Measurements from ENCODE around the gene RTN4R.

RTN4R gene

DNA sequence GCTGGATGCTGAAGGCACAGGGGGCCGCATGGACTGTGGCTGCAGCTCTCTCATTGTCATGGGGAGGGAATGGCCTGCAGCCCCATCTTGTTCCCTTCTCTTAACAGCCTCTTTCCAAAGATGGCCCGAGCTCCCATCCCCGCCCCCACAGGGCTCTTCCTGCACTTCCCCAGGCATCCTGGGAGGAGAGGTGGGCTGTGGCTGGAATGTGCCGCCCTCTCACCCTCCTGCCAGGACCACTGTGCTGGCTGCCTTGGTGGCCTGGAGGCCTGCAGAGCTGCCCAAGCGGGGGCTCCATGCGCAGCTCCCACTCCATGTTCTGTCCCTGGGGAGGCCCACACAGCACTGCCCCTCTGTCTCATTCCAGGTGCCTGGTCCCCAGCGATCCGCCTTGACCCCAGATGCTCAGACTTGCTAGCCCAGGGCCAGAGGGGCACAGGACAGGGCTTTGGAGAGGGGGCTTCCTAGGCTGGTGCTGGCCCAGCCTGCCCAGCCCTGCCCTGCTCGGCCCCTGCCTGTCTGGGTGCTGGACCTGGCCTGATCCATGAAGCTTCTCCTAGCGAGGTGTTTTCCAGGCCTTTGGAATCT is 56.6 kb downstream of the RTN4R start:
- Histone ChIP-seq H3K4me3 (ENCODE audit: low read depth, low read length) (no peak overlapping the region), H3K9me3 (ENCODE audit: control insufficient read depth, insufficient read depth, low read depth, low read length) (no peaks in the 10 kb centered on the region), H3K27ac (ENCODE audit: extremely low read depth, low read depth, low read length) (peak overlapping the region; percentile 71; the same call in 1 of the 2 replicates), H3K36me3 (ENCODE audit: control insufficient read depth in 2 of 2, insufficient read depth in 1 of 2, low read length in 2 of 2) (no peaks in the 10 kb centered on the region), H3K4me1 (ENCODE audit: control insufficient read depth, insufficient read depth, low read length) (peaks cover 4% of the 10 kb centered on the region)
- TF ChIP-seq SCRT1 (tag by site-specific recombination; IDR thresholded peaks at IDR 0.05; ENCODE audit: borderline replicate concordance) = no peak
- TF ChIP-seq ZSCAN16 (tag by site-specific recombination; IDR thresholded peaks at IDR 0.05) = no peak
- no peak for TF ChIP-seq REPIN1 (tag by site-specific recombination; IDR thresholded peaks at IDR 0.05; ENCODE audit: low read depth)
- peak; percentile 87 for TF ChIP-seq ZFHX2 (tag by site-specific recombination; conservative IDR thresholded peaks at IDR 0.05)
- TF ChIP-seq, protein P1, sequence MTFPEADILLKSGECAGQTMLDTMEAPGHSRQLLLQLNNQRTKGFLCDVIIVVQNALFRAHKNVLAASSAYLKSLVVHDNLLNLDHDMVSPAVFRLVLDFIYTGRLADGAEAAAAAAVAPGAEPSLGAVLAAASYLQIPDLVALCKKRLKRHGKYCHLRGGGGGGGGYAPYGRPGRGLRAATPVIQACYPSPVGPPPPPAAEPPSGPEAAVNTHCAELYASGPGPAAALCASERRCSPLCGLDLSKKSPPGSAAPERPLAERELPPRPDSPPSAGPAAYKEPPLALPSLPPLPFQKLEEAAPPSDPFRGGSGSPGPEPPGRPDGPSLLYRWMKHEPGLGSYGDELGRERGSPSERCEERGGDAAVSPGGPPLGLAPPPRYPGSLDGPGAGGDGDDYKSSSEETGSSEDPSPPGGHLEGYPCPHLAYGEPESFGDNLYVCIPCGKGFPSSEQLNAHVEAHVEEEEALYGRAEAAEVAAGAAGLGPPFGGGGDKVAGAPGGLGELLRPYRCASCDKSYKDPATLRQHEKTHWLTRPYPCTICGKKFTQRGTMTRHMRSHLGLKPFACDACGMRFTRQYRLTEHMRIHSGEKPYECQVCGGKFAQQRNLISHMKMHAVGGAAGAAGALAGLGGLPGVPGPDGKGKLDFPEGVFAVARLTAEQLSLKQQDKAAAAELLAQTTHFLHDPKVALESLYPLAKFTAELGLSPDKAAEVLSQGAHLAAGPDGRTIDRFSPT (tag by site-specific recombination; IDR thresholded peaks at IDR 0.05) = no peak
- TF ChIP-seq, protein P2, sequence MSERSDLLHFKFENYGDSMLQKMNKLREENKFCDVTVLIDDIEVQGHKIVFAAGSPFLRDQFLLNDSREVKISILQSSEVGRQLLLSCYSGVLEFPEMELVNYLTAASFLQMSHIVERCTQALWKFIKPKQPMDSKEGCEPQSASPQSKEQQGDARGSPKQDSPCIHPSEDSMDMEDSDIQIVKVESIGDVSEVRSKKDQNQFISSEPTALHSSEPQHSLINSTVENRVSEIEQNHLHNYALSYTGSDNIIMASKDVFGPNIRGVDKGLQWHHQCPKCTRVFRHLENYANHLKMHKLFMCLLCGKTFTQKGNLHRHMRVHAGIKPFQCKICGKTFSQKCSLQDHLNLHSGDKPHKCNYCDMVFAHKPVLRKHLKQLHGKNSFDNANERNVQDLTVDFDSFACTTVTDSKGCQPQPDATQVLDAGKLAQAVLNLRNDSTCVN (tag by site-specific recombination; optimal IDR thresholded peaks at IDR 0.05) = peak; percentile 4
- no peak for TF ChIP-seq ZEB2 (tag by site-specific recombination; IDR thresholded peaks at IDR 0.05)
- TF ChIP-seq ZNF341 (tag by site-specific recombination; IDR thresholded peaks at IDR 0.05; ENCODE audit: low read depth) = peak; percentile 52; the same call in 1 of the 2 replicates
- no peak for TF ChIP-seq HOXA7 (CRISPR knock-in tag; IDR thresholded peaks at IDR 0.05; ENCODE audit: borderline replicate concordance)
- TF ChIP-seq ZNF133 (tag by site-specific recombination; IDR thresholded peaks at IDR 0.05) = no peak
- no peak for TF ChIP-seq ZSCAN30 (tag by site-specific recombination; IDR thresholded peaks at IDR 0.05)
- peak; percentile 50 for TF ChIP-seq ZIC2 (tag by site-specific recombination; IDR thresholded peaks at IDR 0.05)
- TF ChIP-seq ZNF76 (tag by site-specific recombination; IDR thresholded peaks at IDR 0.05; ENCODE audit: borderline replicate concordance, low read depth) = 0 out of 2 replicates have a peak, but pooled peaks have one; percentile 19
- no peak for TF ChIP-seq RBAK (tag by site-specific recombination; IDR thresholded peaks at IDR 0.05)
- TF ChIP-seq GLIS2 (tag by site-specific recombination; IDR thresholded peaks at IDR 0.05) = peak; percentile 44
- TF ChIP-seq EGR2 (tag by site-specific recombination; IDR thresholded peaks at IDR 0.05; ENCODE audit: low read depth) = peak; percentile 80
- no peak for TF ChIP-seq ZNF175 (tag by site-specific recombination; IDR thresholded peaks at IDR 0.05)
- no peak for TF ChIP-seq ZNF221 (tag by site-specific recombination; IDR thresholded peaks at IDR 0.05; ENCODE audit: borderline replicate concordance)
- no peak for TF ChIP-seq ZNF121 (tag by site-specific recombination; IDR thresholded peaks at IDR 0.05)
- TF ChIP-seq ZNF530 (tag by site-specific recombination; IDR thresholded peaks at IDR 0.05; ENCODE audit: low read depth) = no peak
- ChIA-PET CTCF (interaction anchor here (0.6 to 1.6 kb wide), 3 partner anchors 25 to 73 kb away, joined by 3 to 4 read pairs (median 4); no protein-coding TSS in a partner anchor), POLR2A (interaction anchor here (1.3 kb wide), 1 partner anchor 25 kb away, joined by 4 read pairs; no protein-coding TSS in a partner anchor)

DNA sequence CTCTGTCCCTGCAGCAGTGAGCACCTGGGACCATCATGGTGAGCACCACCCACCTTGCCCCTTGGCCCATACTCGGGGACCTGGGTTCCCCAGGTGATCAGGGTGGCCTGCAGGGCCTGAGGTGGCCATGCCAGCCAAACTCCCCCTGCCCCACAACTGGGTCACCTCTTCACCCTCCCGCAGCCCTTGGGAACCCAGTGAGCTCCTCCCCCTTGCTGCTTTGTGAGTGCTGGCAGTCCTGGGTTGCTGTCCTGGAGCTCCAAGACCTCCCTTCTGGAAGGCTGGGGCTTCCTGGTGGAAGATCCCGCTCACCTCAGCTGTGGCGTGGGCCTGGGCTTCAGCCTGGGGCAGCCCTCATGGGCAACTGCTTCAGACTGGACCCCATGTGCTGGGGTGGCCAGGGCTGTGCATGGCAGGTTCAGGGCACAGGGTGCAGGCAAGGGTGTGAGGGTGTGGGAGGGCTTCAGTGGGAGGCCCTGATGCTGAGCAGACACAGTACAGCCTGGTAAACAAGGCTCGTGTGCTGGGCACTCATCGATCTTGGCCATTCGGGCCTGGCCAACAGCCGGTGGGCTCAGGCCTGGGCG is 57.6 kb downstream of the RTN4R start:
- Histone ChIP-seq H3K27ac (ENCODE audit: extremely low read depth, low read depth, low read length) (no peak overlapping the region; the same call in 1 of the 2 replicates), H3K36me3 (ENCODE audit: control insufficient read depth in 2 of 2, insufficient read depth in 1 of 2, low read length in 2 of 2) (no peaks in the 10 kb centered on the region), H3K4me1 (ENCODE audit: control insufficient read depth, insufficient read depth, low read length) (peaks cover 4% of the 10 kb centered on the region), H3K9me3 (ENCODE audit: control insufficient read depth, insufficient read depth, low read depth, low read length) (no peaks in the 10 kb centered on the region), H3K4me3 (ENCODE audit: low read depth, low read length) (no peak overlapping the region)
- ChIA-PET POLR2A (interaction anchor here (1.3 kb wide), 1 partner anchor 26 kb away, joined by 4 read pairs; no protein-coding TSS in a partner anchor), CTCF (interaction anchor here (1.1 to 1.6 kb wide), 2 partner anchors 24 to 74 kb away, joined by 4 read pairs; no protein-coding TSS in a partner anchor)
- TF ChIP-seq ZNF114 (tag by site-specific recombination; IDR thresholded peaks at IDR 0.05) (no peak), ZFHX2 (tag by site-specific recombination; conservative IDR thresholded peaks at IDR 0.05) (peak; percentile 48), ZNF654 (tag by site-specific recombination; IDR thresholded peaks at IDR 0.05; ENCODE audit: low read depth) (no peak), ZNF416 (tag by site-specific recombination; IDR thresholded peaks at IDR 0.05) (no peak), ZNF132 (tag by site-specific recombination; IDR thresholded peaks at IDR 0.05; ENCODE audit: borderline replicate concordance) (no peak), EGR2 (tag by site-specific recombination; IDR thresholded peaks at IDR 0.05; ENCODE audit: low read depth) (peak; percentile 48), ZNF335 (tag by site-specific recombination; conservative IDR thresholded peaks at IDR 0.05) (no peak), ZSCAN30 (tag by site-specific recombination; IDR thresholded peaks at IDR 0.05) (no peak), ZNF621 (tag by site-specific recombination; IDR thresholded peaks at IDR 0.05) (no peak), ZNF19 (tag by site-specific recombination; IDR thresholded peaks at IDR 0.05; ENCODE audit: low read depth) (no peak), HOXC10 (CRISPR knock-in tag; IDR thresholded peaks at IDR 0.05) (no peak)
- TF ChIP-seq, protein P3, sequence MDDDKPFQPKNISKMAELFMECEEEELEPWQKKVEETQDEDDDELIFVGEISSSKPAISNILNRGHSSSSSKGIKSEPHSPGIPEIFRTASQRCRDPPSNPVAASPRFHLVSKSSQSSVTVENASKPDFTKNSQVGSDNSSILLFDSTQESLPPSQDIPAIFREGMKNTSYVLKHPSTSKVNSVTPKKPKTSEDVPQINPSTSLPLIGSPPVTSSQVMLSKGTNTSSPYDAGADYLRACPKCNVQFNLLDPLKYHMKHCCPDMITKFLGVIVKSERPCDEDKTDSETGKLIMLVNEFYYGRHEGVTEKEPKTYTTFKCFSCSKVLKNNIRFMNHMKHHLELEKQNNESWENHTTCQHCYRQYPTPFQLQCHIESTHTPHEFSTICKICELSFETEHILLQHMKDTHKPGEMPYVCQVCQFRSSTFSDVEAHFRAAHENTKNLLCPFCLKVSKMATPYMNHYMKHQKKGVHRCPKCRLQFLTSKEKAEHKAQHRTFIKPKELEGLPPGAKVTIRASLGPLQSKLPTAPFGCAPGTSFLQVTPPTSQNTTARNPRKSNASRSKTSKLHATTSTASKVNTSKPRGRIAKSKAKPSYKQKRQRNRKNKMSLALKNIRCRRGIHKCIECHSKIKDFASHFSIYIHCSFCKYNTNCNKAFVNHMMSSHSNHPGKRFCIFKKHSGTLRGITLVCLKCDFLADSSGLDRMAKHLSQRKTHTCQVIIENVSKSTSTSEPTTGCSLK (tag by site-specific recombination; IDR thresholded peaks at IDR 0.05) = no peak

Measured in HEK293 (cell line).